ENCODE results near the gene RELCH.
"Not testable (repeated sequence)": the region's sequence is repeated elsewhere in the genome, so short reads cannot be mapped to it uniquely, and the experiment has no call there.

The RELCH gene

GRCh38 chr18:62186774-62187542 lies at the start of gene RELCH, which contains the start of gene PIGN:
TSS of gene RELCH (plus strand) at chr18:62187255. CDS start at chr18:62187506, 251 bp downstream.
TSS of gene PIGN (minus strand) at chr18:62187056. CDS start at chr18:62161353, 25,703 bp downstream.
- peak within 1 kb of the TSS; percentile 99 for H3K4me3 Mint-ChIP-seq
- DNase-seq (ENCODE audit: low spot score): peak; percentile 95
- peak within 1 kb of the TSS; percentile 95 for H3K27ac Mint-ChIP-seq
- H3K4me1 Mint-ChIP-seq (ENCODE audit: low read depth): peaks cover 42% of the 10 kb centered on the region
- no peaks in the 10 kb centered on the region for H3K27me3 Mint-ChIP-seq (ENCODE audit: low read depth)
- peaks cover 27% of the 10 kb centered on the region for H3K36me3 Mint-ChIP-seq (ENCODE audit: low read depth)
- no peaks in the 10 kb centered on the region for H3K9me3 Mint-ChIP-seq

GRCh38 chr18:62138461-62139235 lies 48.4 kb upstream of the RELCH start:
- no peaks in the 10 kb centered on the region for H3K9me3 Mint-ChIP-seq
- no peaks in the 10 kb centered on the region for H3K4me1 Mint-ChIP-seq (ENCODE audit: low read depth)
- H3K27me3 Mint-ChIP-seq (ENCODE audit: low read depth): no peaks in the 10 kb centered on the region
- H3K4me3 Mint-ChIP-seq: no peak overlapping the region
- H3K36me3 Mint-ChIP-seq (ENCODE audit: low read depth): peaks cover 4% of the 10 kb centered on the region
- no peak overlapping the region for H3K27ac Mint-ChIP-seq
- DNase-seq (ENCODE audit: low spot score): no peak

GRCh38 chr18:62140259-62140658 lies 46.8 kb upstream of the RELCH start:
- H3K36me3 Mint-ChIP-seq (ENCODE audit: low read depth): peaks cover 9% of the 10 kb centered on the region
- no peaks in the 10 kb centered on the region for H3K27me3 Mint-ChIP-seq (ENCODE audit: low read depth)
- H3K4me1 Mint-ChIP-seq (ENCODE audit: low read depth): no peaks in the 10 kb centered on the region
- H3K4me3 Mint-ChIP-seq: no peak overlapping the region
- DNase-seq (ENCODE audit: low spot score): no peak
- H3K9me3 Mint-ChIP-seq: no peaks in the 10 kb centered on the region
- no peak overlapping the region for H3K27ac Mint-ChIP-seq

- peaks cover 6% of the 10 kb centered on the region for H3K36me3 Mint-ChIP-seq (ENCODE audit: low read depth)
- H3K4me1 Mint-ChIP-seq (ENCODE audit: low read depth): no peaks in the 10 kb centered on the region
- DNase-seq (ENCODE audit: low spot score): no peak
- H3K27ac Mint-ChIP-seq: no peak overlapping the region
- no peaks in the 10 kb centered on the region for H3K27me3 Mint-ChIP-seq (ENCODE audit: low read depth)
- no peak overlapping the region for H3K4me3 Mint-ChIP-seq
- no peaks in the 10 kb centered on the region for H3K9me3 Mint-ChIP-seq
Observed at GRCh38 chr18:62144338-62144737, 42.7 kb upstream of the RELCH start.

- Mint-ChIP-seq H3K4me3 (no peak overlapping the region), H3K9me3 (no peaks in the 10 kb centered on the region), H3K36me3 (ENCODE audit: low read depth) (peaks cover 2% of the 10 kb centered on the region), H3K4me1 (ENCODE audit: low read depth) (no peaks in the 10 kb centered on the region), H3K27ac (no peak overlapping the region), H3K27me3 (ENCODE audit: low read depth) (no peaks in the 10 kb centered on the region)
- DNase-seq (ENCODE audit: low spot score): no peak
Observed at GRCh38 chr18:62151068-62151771, 35.8 kb upstream of the RELCH start.

- Mint-ChIP-seq H3K27me3 (ENCODE audit: low read depth) (no peaks in the 10 kb centered on the region), H3K4me1 (ENCODE audit: low read depth) (no peaks in the 10 kb centered on the region), H3K36me3 (ENCODE audit: low read depth) (peaks cover 2% of the 10 kb centered on the region), H3K27ac (no peak overlapping the region), H3K9me3 (no peaks in the 10 kb centered on the region), H3K4me3 (no peak overlapping the region)
- no peak for DNase-seq (ENCODE audit: low spot score)
Observed at GRCh38 chr18:62152844-62153243, 34.2 kb upstream of the RELCH start.

GRCh38 chr18:62157843-62158242 lies 29.2 kb upstream of the RELCH start:
- DNase-seq (ENCODE audit: low spot score): no peak
- Mint-ChIP-seq H3K4me1 (ENCODE audit: low read depth) (no peaks in the 10 kb centered on the region), H3K36me3 (ENCODE audit: low read depth) (peaks cover 5% of the 10 kb centered on the region), H3K27me3 (ENCODE audit: low read depth) (no peaks in the 10 kb centered on the region), H3K27ac (no peak overlapping the region), H3K9me3 (no peaks in the 10 kb centered on the region), H3K4me3 (no peak overlapping the region)

- Mint-ChIP-seq H3K9me3 (peaks cover 10% of the 10 kb centered on the region), H3K27me3 (ENCODE audit: low read depth) (no peaks in the 10 kb centered on the region), H3K4me1 (ENCODE audit: low read depth) (peaks cover 5% of the 10 kb centered on the region), H3K4me3 (no peak overlapping the region), H3K27ac (no peak overlapping the region), H3K36me3 (ENCODE audit: low read depth) (peaks cover 15% of the 10 kb centered on the region)
- DNase-seq (ENCODE audit: low spot score): no peak
Observed at GRCh38 chr18:62164310-62164709, 22.7 kb upstream of the RELCH start.

- DNase-seq (ENCODE audit: low spot score): no peak
- H3K9me3 Mint-ChIP-seq: peaks cover 10% of the 10 kb centered on the region
- no peak overlapping the region for H3K4me3 Mint-ChIP-seq
- H3K27me3 Mint-ChIP-seq (ENCODE audit: low read depth): no peaks in the 10 kb centered on the region
- peaks cover 13% of the 10 kb centered on the region for H3K36me3 Mint-ChIP-seq (ENCODE audit: low read depth)
- peaks cover 5% of the 10 kb centered on the region for H3K4me1 Mint-ChIP-seq (ENCODE audit: low read depth)
- no peak overlapping the region for H3K27ac Mint-ChIP-seq
Observed at GRCh38 chr18:62164855-62165487, 22.1 kb upstream of the RELCH start.

- Mint-ChIP-seq H3K27ac (no peak overlapping the region), H3K36me3 (ENCODE audit: low read depth) (peaks cover 13% of the 10 kb centered on the region), H3K4me1 (ENCODE audit: low read depth) (peaks cover 5% of the 10 kb centered on the region), H3K4me3 (no peak overlapping the region), H3K27me3 (ENCODE audit: low read depth) (no peaks in the 10 kb centered on the region), H3K9me3 (peaks cover 10% of the 10 kb centered on the region)
- no peak for DNase-seq (ENCODE audit: low spot score)
Observed at GRCh38 chr18:62165583-62165982, 21.5 kb upstream of the RELCH start.

GRCh38 chr18:62166524-62166923 lies 20.5 kb upstream of the RELCH start:
- H3K36me3 Mint-ChIP-seq (ENCODE audit: low read depth): peaks cover 12% of the 10 kb centered on the region
- not testable (repeated sequence) for DNase-seq (ENCODE audit: low spot score); H3K4me3 Mint-ChIP-seq; H3K4me1 Mint-ChIP-seq (ENCODE audit: low read depth); H3K27ac Mint-ChIP-seq; H3K9me3 Mint-ChIP-seq; H3K27me3 Mint-ChIP-seq (ENCODE audit: low read depth)

GRCh38 chr18:62170857-62171256 lies 16.2 kb upstream of the RELCH start:
- Mint-ChIP-seq H3K4me3 (no peak overlapping the region), H3K4me1 (ENCODE audit: low read depth) (no peaks in the 10 kb centered on the region)

GRCh38 chr18:62172298-62172697 lies 14.8 kb upstream of the RELCH start:
- Mint-ChIP-seq H3K4me1 (ENCODE audit: low read depth) (no peaks in the 10 kb centered on the region), H3K36me3 (ENCODE audit: low read depth) (peaks cover 1% of the 10 kb centered on the region), H3K9me3 (no peaks in the 10 kb centered on the region), H3K27ac (no peak overlapping the region), H3K27me3 (ENCODE audit: low read depth) (no peaks in the 10 kb centered on the region), H3K4me3 (no peak overlapping the region)
- DNase-seq (ENCODE audit: low spot score): no peak

More at GRCh38 chr18:62170857-62171256, 16.2 kb upstream of the RELCH start:
- Mint-ChIP-seq H3K9me3 (peaks cover 5% of the 10 kb centered on the region), H3K36me3 (ENCODE audit: low read depth) (peaks cover 5% of the 10 kb centered on the region), H3K27me3 (ENCODE audit: low read depth) (no peaks in the 10 kb centered on the region), H3K27ac (no peak overlapping the region)
- DNase-seq (ENCODE audit: low spot score): no peak

Measured in T-helper 2 cell treated with Interferon-gamma antibody and Interleukin-4, amounts not matched to agents 5 μg/mL and 100 μg/mL, for 36 hours (primary cell).